Measurements from ENCODE around the gene TRAF2.

- TF ChIP-seq CTCF (conservative IDR thresholded peaks at IDR 0.05; ENCODE audit: low read depth, low read length) (no peak), EZH2 (IDR thresholded peaks at IDR 0.05; ENCODE audit: borderline replicate concordance, low read depth, low read length, poor library complexity, severe bottlenecking) (no peak)
These were observed 16.0 kb downstream of the TRAF2 start for GRCh38 chr9:136902259-136902821.
